GM18498 (cell line): Measurements from ENCODE around the gene HIVEP3.

ENCODE experiments used
- ATAC-seq: cut with Tn5 transposase; IDR thresholded peaks from one replicate; pipeline ENCODE4 v1.9.1; 2021; ENCODE audit warnings: mild to moderate bottlenecking, moderate library complexity; ENCODE audit not compliant: unreplicated experiment

Gene HIVEP3

DNA sequence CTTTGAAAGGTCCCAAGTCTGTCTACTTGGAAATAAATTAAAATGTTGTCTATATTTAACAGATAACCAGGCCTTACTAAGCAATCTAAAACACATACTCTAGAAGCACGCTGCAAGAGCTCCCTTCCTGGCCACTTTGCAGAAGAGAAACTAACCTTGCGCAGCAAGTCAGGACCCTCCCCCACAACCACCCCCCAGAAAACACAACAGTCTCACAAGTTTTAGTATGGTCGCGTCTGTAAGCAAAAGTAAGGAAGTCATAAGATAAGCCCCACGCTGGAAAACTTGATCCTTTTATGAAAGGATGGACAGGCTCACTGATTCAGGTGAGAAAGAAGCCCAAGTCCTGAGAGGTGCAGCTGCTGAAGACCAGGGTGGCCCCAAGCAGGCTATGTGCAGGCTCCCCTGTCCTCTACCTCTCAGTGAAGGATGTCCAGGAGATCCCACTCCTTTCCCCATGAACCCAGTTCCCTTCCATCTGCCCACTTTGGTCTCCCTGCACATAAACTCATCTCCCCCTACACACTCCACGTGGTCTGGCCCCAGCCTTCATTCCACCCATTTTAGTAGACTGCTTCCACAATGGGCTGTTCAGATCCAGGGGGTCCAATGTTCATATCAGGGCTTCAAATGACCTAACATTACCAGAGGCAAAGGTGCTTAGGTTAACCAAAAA lies 23.8 kb downstream of the HIVEP3 start:
- ATAC-seq, result no peak

DNA sequence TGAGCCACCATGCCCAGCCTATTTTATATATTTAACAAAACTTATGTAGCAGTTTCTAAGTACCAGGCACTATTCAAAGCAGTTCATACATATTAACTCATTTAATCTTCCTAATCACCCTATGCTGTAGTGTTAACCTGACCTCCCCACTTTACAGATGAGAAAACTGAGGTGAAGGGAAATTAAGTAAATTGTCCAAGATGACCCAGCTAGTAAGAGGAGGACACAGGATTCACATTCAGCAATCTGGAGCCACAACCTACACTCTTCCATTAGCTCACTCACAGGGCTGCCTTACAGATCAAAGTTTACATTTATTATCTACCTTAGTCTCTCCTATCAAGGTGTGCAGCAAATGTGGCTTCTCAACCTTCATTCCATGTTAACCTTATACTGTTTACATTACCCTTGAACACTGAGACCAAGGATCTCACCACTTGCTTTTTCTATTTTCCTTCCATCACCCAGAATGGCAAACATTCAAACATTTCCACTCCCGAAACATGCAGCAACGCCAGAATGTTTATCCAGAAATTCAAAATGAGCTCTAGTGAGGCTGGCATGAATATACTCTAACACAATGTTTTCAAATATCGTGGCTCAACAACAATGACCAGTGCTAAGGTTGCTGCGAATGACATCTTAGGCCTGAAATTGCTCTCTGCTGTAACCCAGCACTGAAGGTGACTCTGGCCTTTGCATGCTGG lies 24.5 kb downstream of the HIVEP3 start:
- no peak for ATAC-seq

DNA sequence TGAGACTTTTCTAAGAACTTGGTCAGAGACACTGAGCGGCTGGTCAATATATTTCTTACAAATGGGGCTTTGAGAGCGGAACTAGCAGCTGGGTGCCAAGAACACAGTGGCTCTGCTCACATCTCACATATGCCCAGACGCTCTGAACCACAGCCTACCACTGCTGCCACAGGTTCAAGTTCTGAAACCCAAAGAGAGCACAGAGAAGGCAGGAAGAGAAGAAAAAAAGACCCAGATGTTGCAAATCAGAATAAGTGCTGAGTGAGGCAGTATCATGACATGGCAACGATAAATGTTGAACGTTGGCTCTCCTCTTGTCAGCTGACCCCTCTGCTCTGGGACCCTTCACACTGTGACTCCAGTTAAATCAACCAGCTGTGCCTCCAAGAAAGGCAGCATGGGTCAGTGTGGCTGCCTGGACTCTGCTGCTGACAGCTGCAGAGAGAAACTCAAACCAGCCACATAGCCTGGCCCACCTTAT lies 26.4 kb downstream of the HIVEP3 start:
- ATAC-seq, result no peak

GRCh38 chr1:41891199-41891896 lies 27.4 kb downstream of the HIVEP3 start:
- peak; percentile 91 for ATAC-seq

DNA sequence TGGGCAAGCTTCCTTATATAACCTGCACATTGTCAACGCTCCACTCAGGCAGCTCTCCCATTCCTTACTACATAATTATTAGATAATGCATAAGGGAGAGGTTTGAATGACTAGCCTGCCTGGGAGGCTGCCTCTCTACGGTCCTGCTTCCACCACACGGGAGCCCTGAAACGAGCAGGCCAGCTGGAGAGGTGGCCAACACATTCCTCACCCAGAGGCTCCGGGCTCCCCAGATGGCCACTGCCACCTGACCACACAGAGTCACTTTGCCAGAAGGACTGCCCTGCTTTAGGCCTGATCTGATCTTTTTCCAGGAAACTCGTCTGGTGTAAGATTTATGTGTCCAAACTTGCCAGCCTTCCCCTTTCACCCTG lies 27.9 kb downstream of the HIVEP3 start:
- no peak for ATAC-seq

DNA sequence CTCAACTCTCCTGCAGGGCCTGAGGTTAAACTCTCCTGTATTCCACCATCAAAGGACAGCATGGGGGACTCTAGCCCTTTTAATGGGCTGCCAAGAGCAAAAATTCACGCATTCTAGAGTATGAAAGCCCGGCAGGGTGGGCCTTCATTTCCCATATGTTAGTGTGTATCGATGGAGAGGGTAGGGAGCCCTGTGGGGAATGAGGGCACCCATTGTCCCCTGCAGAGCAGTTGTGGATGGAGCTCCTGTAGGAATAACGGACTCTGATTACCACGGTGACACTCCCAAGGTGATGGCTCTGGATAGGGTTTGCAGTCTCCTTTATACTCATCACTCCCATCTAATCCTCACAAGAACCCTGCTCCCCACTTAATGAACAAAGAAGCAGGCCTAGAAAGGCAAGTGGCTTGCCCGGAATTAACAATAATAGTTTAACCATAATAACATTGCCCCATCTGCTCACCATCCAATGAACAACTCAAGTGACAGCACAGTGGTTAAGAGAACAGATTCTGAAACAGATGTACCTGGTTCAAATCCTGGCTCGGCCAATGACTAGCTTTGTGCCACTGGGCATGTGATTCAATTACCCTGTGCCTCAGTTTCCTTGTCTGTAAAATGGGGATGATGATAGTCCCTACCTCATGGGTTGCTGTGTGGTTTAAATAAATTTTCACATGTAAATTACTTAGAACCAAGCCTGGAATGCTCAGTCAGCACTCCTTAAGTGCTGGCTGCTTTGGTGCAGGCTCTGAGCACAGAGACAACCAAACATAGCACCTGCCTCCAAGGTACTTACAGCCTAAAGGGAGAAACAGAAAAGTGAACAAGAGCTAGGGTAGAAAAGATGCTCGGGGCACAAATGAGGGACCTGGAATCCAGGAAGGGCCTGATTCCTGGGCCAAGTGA lies 29.0 kb downstream of the HIVEP3 start:
- no peak for ATAC-seq

- ATAC-seq, result no peak
Observed at GRCh38 chr1:41888756-41889155, 30.0 kb downstream of the HIVEP3 start.

GRCh38 chr1:41887365-41887764 lies 31.4 kb downstream of the HIVEP3 start:
- ATAC-seq, result no peak

GRCh38 chr1:41884256-41885230 lies 34.2 kb downstream of the HIVEP3 start:
- ATAC-seq, result no peak

DNA sequence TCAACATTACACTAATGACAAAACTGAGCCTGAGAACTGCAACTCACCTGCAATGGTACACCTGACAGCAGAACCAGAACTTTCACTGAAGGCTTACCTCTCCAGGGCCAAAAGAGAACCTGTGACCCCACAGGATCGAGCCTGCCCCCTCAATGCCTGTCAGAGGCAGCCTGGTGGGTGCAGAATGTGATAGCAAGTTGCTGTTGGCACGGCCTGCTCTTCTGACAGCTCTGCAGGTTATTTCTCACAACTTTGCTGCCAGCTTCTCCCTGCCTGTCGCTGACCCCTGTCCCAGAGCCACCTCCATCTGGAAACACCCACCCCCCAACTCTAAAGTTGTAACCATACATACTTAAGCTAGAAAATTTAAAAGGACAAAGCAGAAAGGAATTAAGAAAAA lies 35.2 kb downstream of the HIVEP3 start:
- no peak for ATAC-seq

DNA sequence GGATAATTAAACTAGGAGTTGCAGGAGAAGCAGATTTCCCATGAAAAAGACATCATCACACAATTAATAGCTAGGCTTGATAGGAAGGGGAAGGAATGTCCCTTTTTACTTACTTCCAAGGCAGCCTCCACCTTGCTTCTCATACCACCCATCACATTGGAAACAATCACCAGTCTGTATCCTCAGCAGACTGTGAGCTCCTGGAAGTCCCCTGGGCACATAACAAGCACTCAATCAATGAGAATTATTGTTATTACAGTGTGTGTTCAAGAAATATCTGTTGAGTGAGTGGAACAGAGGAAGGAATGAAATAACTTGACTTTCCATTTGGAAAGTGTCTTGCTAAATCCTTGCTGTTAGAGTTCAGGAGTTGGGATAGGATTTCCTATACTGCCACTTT lies 36.2 kb downstream of the HIVEP3 start:
- no peak for ATAC-seq

DNA sequence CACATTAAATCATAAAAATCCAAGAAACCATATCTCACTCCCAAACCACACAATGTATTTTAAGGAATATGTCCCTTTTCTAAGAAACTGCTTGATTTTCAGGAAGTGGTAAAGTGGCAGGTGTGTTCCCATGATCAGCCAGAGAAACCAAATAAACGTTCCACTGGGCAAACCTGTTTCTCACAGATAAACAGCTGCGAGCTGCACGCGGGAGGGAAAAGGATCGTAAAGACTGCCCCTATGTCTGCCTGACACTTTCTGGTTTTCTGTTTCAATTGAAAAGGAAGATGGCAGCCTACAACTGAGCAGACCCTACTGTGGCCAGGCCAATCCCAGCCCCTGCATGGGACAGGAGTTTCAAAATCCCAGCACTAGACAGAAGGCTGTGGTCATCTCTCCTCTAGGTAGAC lies 36.6 kb downstream of the HIVEP3 start:
- ATAC-seq, result no peak

GRCh38 chr1:41880950-41881885 lies 37.5 kb downstream of the HIVEP3 start:
- no peak for ATAC-seq

GRCh38 chr1:41880261-41880660 lies 38.5 kb downstream of the HIVEP3 start:
- ATAC-seq, result no peak

DNA sequence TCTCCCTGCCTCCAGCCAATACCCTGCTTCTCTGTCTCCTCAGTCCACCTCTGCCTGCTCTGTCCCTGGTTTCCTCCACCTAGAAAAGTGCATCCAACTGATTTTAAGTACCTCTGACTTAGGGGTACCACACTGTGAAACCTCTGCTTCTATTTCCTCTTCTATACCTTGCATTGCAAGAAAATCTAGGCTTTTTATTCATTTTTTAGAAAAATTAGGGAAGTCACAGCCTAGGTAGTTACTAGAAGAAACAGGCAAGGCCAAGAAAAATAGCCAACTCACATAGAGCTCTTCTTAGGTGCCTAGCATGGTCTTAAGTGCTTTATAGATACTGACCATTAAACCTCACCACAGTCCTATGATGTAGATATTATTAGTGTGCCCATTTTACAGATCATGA lies 39.1 kb downstream of the HIVEP3 start:
- ATAC-seq, result no peak

DNA sequence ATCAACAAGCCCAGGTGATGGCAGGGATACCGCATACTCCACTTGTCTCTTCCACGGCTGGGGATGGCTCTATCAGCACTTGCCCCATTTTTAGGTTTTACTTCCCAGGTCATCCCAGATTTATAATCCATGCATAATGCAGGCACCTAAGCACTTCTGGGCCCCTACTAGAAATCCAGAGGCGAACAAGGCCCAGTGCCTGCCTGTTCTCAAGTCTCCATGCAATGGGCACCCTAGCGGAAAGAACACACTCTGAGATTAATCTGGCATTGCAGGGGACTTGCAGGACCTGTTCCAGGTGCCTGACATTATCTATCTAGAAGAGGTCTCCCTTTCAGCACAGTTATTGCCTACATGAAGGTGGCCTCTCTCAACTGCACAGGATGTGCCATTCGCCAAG lies 39.8 kb downstream of the HIVEP3 start:
- no peak for ATAC-seq

DNA sequence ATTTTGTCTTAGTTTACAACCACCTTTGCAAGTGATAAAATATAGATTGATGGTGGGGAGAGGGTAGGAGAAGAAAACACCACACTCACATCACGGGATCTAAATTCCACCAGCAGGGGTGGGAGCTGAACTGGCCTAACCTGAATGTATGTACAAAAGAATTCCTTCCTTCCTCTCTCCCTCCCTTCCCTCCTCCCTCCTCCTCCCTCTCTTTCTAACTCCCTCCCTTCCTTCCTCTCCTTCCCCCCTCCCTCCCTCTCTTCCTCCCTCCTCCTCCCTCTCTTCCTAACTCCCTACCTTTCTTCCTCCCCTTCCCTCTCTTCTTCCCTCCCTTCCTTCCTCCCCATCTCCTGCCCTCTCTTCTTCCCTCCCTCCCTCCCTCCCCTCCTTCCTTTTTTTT lies 40.2 kb downstream of the HIVEP3 start:
- no peak for ATAC-seq

- ATAC-seq, result no peak
Observed at GRCh38 chr1:41876576-41877445, 41.9 kb downstream of the HIVEP3 start.
